Calu3 (cell line): ENCODE results near the gene ACSL4. TPM values are rescaled to one million over a fixed set of nuclear protein-coding genes. Genes with fewer than 3 reads are reported as not detected.
"Not testable (repeated sequence)": the region's sequence is repeated elsewhere in the genome, so short reads cannot be mapped to it uniquely, and the experiment has no call there.

ENCODE experiments used
- BruUV-seq: library from RNA; stranded (reverse); fragments of 400-500 nt; replicated peaks from 2 replicates; lab custom pipeline; 2021; lab: Mats Ljungman, UMichigan
- CTCF ChIA-PET: fragments of 300-600 bp; sonication (Branson Sonifier 250); formaldehyde crosslinking; loops from one replicate; lab custom pipeline; 2022; ENCODE audit warnings: antibody characterized with exemption; lab: Charles Lee
- DNase-seq: peaks from one replicate; pipeline ENCODE4 v3.0.0; 2022
- H3K27ac Mint-ChIP-seq: one replicate; pipeline ENCODE4 v1.8.0; 2022; ENCODE audit warnings: mixed read lengths; ENCODE audit not compliant: unreplicated experiment
- H3K27me3 Mint-ChIP-seq: one replicate; pipeline ENCODE4 v1.8.0; 2022; ENCODE audit warnings: mixed read lengths; ENCODE audit not compliant: unreplicated experiment
- H3K36me3 Mint-ChIP-seq: one replicate; pipeline ENCODE4 v1.8.0; 2022; ENCODE audit warnings: mild to moderate bottlenecking, moderate library complexity, mixed read lengths; ENCODE audit not compliant: insufficient read depth, unreplicated experiment
- H3K4me1 Mint-ChIP-seq: one replicate; pipeline ENCODE4 v1.8.0; 2022; ENCODE audit warnings: mild to moderate bottlenecking, low read depth, mixed read lengths; ENCODE audit not compliant: unreplicated experiment
- H3K4me3 Mint-ChIP-seq: one replicate; pipeline ENCODE4 v1.8.0; 2022; ENCODE audit warnings: mild to moderate bottlenecking, low read depth, moderate library complexity, mixed read lengths; ENCODE audit not compliant: unreplicated experiment
- H3K9me3 Mint-ChIP-seq: one replicate; pipeline ENCODE4 v1.8.0; 2022; ENCODE audit warnings: low read depth, mixed read lengths; ENCODE audit not compliant: unreplicated experiment
- CTCF ChIP-seq: fragments of 200-600 bp; IDR thresholded peaks from one replicate; pipeline ENCODE4 v1.8.0; 2022; ENCODE audit warnings: antibody characterized with exemption; ENCODE audit not compliant: unreplicated experiment
- intact Hi-C: fragments of 100-400 bp; cut with micrococcal nuclease; formaldehyde crosslinking; loops from one replicate; pipeline ENCODE4 v1.10.0; 2022; ENCODE audit not compliant: unreplicated experiment
- total RNA-seq: library from RNA; stranded (reverse); gene quantifications from 2 replicates; pipeline ENCODE4 v1.2.3, GENCODE V29; 2022

The ACSL4 gene
- total RNA-seq, 1 experiment from 2014 or later = 64.8 TPM

GRCh38 chrX:109679820-109680219, 53.2 kb downstream of the ACSL4 start:
- Mint-ChIP-seq H3K36me3 (no peaks in the 10 kb centered on the region), H3K27me3 (no peaks in the 10 kb centered on the region), H3K9me3 (no peaks in the 10 kb centered on the region), H3K4me1 (peaks cover 6% of the 10 kb centered on the region), H3K4me3 (no peak overlapping the region), H3K27ac (no peak overlapping the region)
- CTCF ChIA-PET = no interaction called here
- intact Hi-C loops = no loop called here
- no peak for DNase-seq
- no peak for TF ChIP-seq CTCF
- no TSS peak for BruUV-seq

- H3K4me1 Mint-ChIP-seq = no peaks in the 10 kb centered on the region
- no peaks in the 10 kb centered on the region for H3K9me3 Mint-ChIP-seq
- no peak overlapping the region for H3K27ac Mint-ChIP-seq
- H3K4me3 Mint-ChIP-seq = no peak overlapping the region
- no TSS peak for BruUV-seq
- no peak for TF ChIP-seq CTCF
- no peak for DNase-seq
- intact Hi-C loops = no loop called here
- no peaks in the 10 kb centered on the region for H3K27me3 Mint-ChIP-seq
- peaks cover 4% of the 10 kb centered on the region for H3K36me3 Mint-ChIP-seq
- CTCF ChIA-PET = no interaction called here
Measured at GRCh38 chrX:109672239-109672638, 60.8 kb downstream of the ACSL4 start.

GRCh38 chrX:109671170-109671569, 61.9 kb downstream of the ACSL4 start:
- peaks cover 10% of the 10 kb centered on the region for H3K36me3 Mint-ChIP-seq

GRCh38 chrX:109667986-109668385, 65.1 kb downstream of the ACSL4 start:
- H3K36me3 Mint-ChIP-seq = peaks cover 12% of the 10 kb centered on the region
- CTCF ChIA-PET = no interaction called here
- H3K27me3 Mint-ChIP-seq = no peaks in the 10 kb centered on the region
- no peak for DNase-seq
- no peak overlapping the region for H3K27ac Mint-ChIP-seq
- no peak overlapping the region for H3K4me3 Mint-ChIP-seq
- H3K4me1 Mint-ChIP-seq = no peaks in the 10 kb centered on the region
- no TSS peak for BruUV-seq
- no peaks in the 10 kb centered on the region for H3K9me3 Mint-ChIP-seq
- intact Hi-C loops = no loop called here
- no peak for TF ChIP-seq CTCF

More at GRCh38 chrX:109671170-109671569, 61.9 kb downstream of the ACSL4 start:
- H3K4me1 Mint-ChIP-seq, BruUV-seq, H3K27me3 Mint-ChIP-seq, DNase-seq, CTCF ChIA-PET, H3K4me3 Mint-ChIP-seq, intact Hi-C loops, H3K9me3 Mint-ChIP-seq, H3K27ac Mint-ChIP-seq: not testable (repeated sequence)

- DNase-seq = no peak
- Mint-ChIP-seq H3K4me3 (no peak overlapping the region), H3K9me3 (peaks cover 3% of the 10 kb centered on the region), H3K27ac (no peak overlapping the region), H3K27me3 (no peaks in the 10 kb centered on the region), H3K4me1 (no peaks in the 10 kb centered on the region), H3K36me3 (peaks cover 6% of the 10 kb centered on the region)
- no peak for TF ChIP-seq CTCF
- CTCF ChIA-PET = no interaction called here
- intact Hi-C loops = no loop called here
- BruUV-seq = no TSS peak
Measured at GRCh38 chrX:109660435-109661143, 72.5 kb downstream of the ACSL4 start.
